Spleen (tissue), 11 donors: Measurements from ENCODE around the gene CCR8. TPM values are rescaled to one million over a fixed set of nuclear protein-coding genes. Genes with fewer than 3 reads are reported as not detected.
"Not testable (repeated sequence)": the region's sequence is repeated elsewhere in the genome, so short reads cannot be mapped to it uniquely, and the experiment has no call there.

ENCODE experiments used
- DNase-seq: peaks from one replicate; pipeline ENCODE4 v3.0.0-alpha.2; 2020
- H3K27ac ChIP-seq, 8 donors: fragments of 200-600 bp; sonication (generic) in 7 of 8; 1 replicate in 4 of 8; 2 replicates in 4 of 8; pipeline versions ENCODE4 v1.5.0 to v1.8.0; 2016 to 2021; ENCODE audit warnings: inconsistent platforms in 4 of 8, mild to moderate bottlenecking in 4 of 8, moderate library complexity in 1 of 8
- H3K27me3 ChIP-seq, 7 donors: fragments of 200-600 bp; sonication (generic) in 6 of 7; replicated peaks in 1 of 7; 1 replicate in 4 of 7; 2 replicates in 3 of 7; pipeline versions ENCODE4 v1.5.0 to v1.8.0; 2016 to 2021; ENCODE audit warnings: inconsistent platforms in 3 of 7, mild to moderate bottlenecking in 1 of 7
- H3K36me3 ChIP-seq, 6 donors: fragments of 200-600 bp; sonication (generic) in 5 of 6; 1 replicate in 4 of 6; 2 replicates in 2 of 6; pipeline versions ENCODE4 v1.5.0 to v1.8.0; 2016 to 2021; ENCODE audit warnings: inconsistent platforms in 2 of 6
- H3K4me1 ChIP-seq, 6 donors: fragments of 200-600 bp; sonication (generic) in 5 of 6; 1 replicate in 3 of 6; 2 replicates in 3 of 6; pipeline versions ENCODE4 v1.5.0 to v1.8.0; 2016 to 2021; ENCODE audit warnings: inconsistent platforms in 3 of 6
- H3K4me3 ChIP-seq, 8 donors: fragments of 200-600 bp; sonication (generic) in 7 of 8; 1 replicate in 4 of 8; 2 replicates in 4 of 8; pipeline versions ENCODE4 v1.5.0 to v1.8.0; 2016 to 2021; ENCODE audit warnings: inconsistent platforms in 4 of 8, mild to moderate bottlenecking in 4 of 8, moderate library complexity in 2 of 8
- H3K9me3 ChIP-seq, 8 donors: fragments of 200-600 bp; sonication (generic) in 7 of 8; 1 replicate in 4 of 8; 2 replicates in 4 of 8; pipeline versions ENCODE4 v1.5.0 to v1.8.0; 2016 to 2021; ENCODE audit warnings: inconsistent platforms in 4 of 8
- CTCF ChIP-seq, 11 experiments: fragments of 200-600 bp in 7 of 11; fragments of 450-650 bp in 4 of 11; sonication (generic) in 4 of 11; IDR thresholded peaks in 8 of 11; conservative IDR thresholded peaks in 3 of 11; 1 replicate in 7 of 11; 2 replicates in 4 of 11; pipeline versions ENCODE4 v1.4.0 to v1.8.0; 2016 to 2021; ENCODE audit warnings: antibody characterized with exemption in 11 of 11, inconsistent platforms in 4 of 11, mild to moderate bottlenecking in 1 of 11
- POLR2A ChIP-seq, 3 donors: fragments of 450-650 bp; IDR thresholded peaks; one replicate each; pipeline ENCODE4 v1.5.1; 2017; ENCODE audit warnings: antibody characterized with exemption in 3 of 3, mild to moderate bottlenecking in 1 of 3
- POLR2AphosphoS5 ChIP-seq, 3 donors: sonication (generic); formaldehyde crosslinking; IDR thresholded peaks; one replicate each; pipeline ENCODE4 v1.5.1; 2017; ENCODE audit warnings: antibody characterized with exemption in 3 of 3
- WGBS, 5 donors: extraction: QIAGEN DNeasy Blood & Tissue Kit in 3 of 5; methylation state at CpG; one replicate each; pipeline versions ENCODE4 v1.1.5 to v1.1.7; 2013 to 2018; 5-methylcytosine and 5-hydroxymethylcytosine counted together
- intact Hi-C: fragments of 100-400 bp; cut with DNase I; formaldehyde crosslinking; loops from one replicate; pipeline ENCODE4 v1.15.0; 2023; ENCODE audit warnings: low total_unique reads
- polyA plus RNA-seq, 3 donors: library from polyadenylated mRNA; stranded (reverse); fragments of 200-250 nt; gene quantifications; one replicate each; pipeline ENCODE4 v1.2.1, GENCODE V29; 2013
- total RNA-seq, 7 donors: library from RNA; depleted of rRNA in 3 of 7; stranded (reverse); fragments of >200 nt in 3 of 7; fragmentation: NEBNext Ultra II Directional in 4 of 7; extraction: Animal tissue kit (Norgen Biotek cat#: 25700) in 4 of 7; gene quantifications; one replicate each; pipeline versions ENCODE4 v1.1.0 to v1.2.1, GENCODE V29; 2016 to 2021
- donor health status: healthy with polysubstance abuse.
- donor health status: DM: no; HTN: no; CAD: no; lungs with moderate emphysema.
- donor health status: DM: no; HTN: no; CAD: no.
- donor health status: Bipolar disorder and iron deficiency.
- donor health status: healthy.
- donor health status: DM: no; HTN: no; CAD: no.
- donor health status: DM: yes; HTN: yes; CAD: no.

The CCR8 gene
- total and polyA plus RNA-seq, 10 donors: 0.06 to 2.1 (median 0.60) TPM; not detected in 3

- no peak for DNase-seq
- intact Hi-C loops: no loop called here
These were observed 10.3 kb upstream of the CCR8 start for GRCh38 chr3:39319249-39319648.

GRCh38 chr3:39321574-39321983 lies 7.9 kb upstream of the CCR8 start:
- H3K9me3 ChIP-seq, H3K4me3 ChIP-seq, DNase-seq, intact Hi-C loops, H3K4me1 ChIP-seq, H3K36me3 ChIP-seq, H3K27ac ChIP-seq, H3K27me3 ChIP-seq: not testable (repeated sequence)
- WGBS, 5 donors: 85 to 93% (median 87%) methylated on average over 2 of the region's 2 CpGs

More at GRCh38 chr3:39319249-39319648, 10.3 kb upstream of the CCR8 start:
- no peak for TF ChIP-seq CTCF (IDR thresholded peaks at IDR 0.05 in 8 of 11, conservative IDR thresholded peaks at IDR 0.05 in 3 of 11)
- no peak for TF ChIP-seq POLR2A (IDR thresholded peaks at IDR 0.05)
- TF ChIP-seq POLR2AphosphoS5 (IDR thresholded peaks at IDR 0.05): no peak
- Histone ChIP-seq H3K27me3 (no peaks in the 10 kb centered on the region), H3K27ac (no peak overlapping the region), H3K36me3 (no peaks in the 10 kb centered on the region), H3K4me3 (no peak overlapping the region), H3K9me3 (peaks cover 0 to 15% (median 9%) of the 10 kb centered on the region in 8 donors), H3K4me1 (no peaks in the 10 kb centered on the region)

DNA sequence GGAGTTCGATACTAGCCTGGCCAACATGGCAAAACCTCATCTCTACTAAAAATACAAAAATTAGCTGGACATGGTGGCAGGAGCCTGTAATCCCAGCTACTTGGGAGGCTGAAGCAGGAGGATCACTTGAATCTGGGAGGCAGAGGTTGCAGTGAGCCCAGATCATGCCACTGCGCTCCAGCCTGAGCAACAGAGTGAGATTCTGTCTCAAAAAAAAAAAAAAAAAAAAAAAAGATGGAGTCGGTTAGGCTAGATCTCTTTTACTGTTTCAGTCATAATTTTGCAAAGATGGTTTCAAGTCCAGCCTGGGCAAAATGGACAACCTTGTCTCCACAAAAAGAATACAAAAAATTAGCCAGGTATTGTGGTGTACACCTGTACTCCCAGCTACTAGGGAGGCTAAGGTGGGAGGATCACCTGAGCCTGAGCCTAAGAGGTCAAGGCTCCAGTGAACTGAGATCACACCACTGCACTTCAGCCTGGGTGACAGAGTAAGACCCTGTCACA lies 7.2 kb upstream of the CCR8 start:
- H3K27me3 ChIP-seq, H3K36me3 ChIP-seq, intact Hi-C loops, H3K9me3 ChIP-seq, H3K4me1 ChIP-seq, DNase-seq, H3K27ac ChIP-seq, H3K4me3 ChIP-seq: not testable (repeated sequence)
- 58 to 63% (median 60%) methylated on average over 3 of the region's 3 CpGs for WGBS, 5 donors

GRCh38 chr3:39322936-39323335 lies 6.6 kb upstream of the CCR8 start:
- no peak for DNase-seq
- no peak for TF ChIP-seq CTCF (IDR thresholded peaks at IDR 0.05 in 8 of 11, conservative IDR thresholded peaks at IDR 0.05 in 3 of 11)
- TF ChIP-seq POLR2A (IDR thresholded peaks at IDR 0.05): no peak
- TF ChIP-seq POLR2AphosphoS5 (IDR thresholded peaks at IDR 0.05): no peak
- intact Hi-C loops: no loop called here
- H3K9me3 ChIP-seq: peaks cover 0 to 5% (median 0%) of the 10 kb centered on the region in 8 donors
- no peaks in the 10 kb centered on the region for H3K4me1 ChIP-seq
- H3K27ac ChIP-seq: no peak overlapping the region
- H3K27me3 ChIP-seq: no peaks in the 10 kb centered on the region
- H3K4me3 ChIP-seq: no peak overlapping the region
- H3K36me3 ChIP-seq: no peaks in the 10 kb centered on the region

GRCh38 chr3:39323494-39323893 lies 6.0 kb upstream of the CCR8 start:
- Histone ChIP-seq H3K27ac (no peak overlapping the region), H3K4me1 (no peaks in the 10 kb centered on the region), H3K4me3 (no peak overlapping the region), H3K27me3 (no peaks in the 10 kb centered on the region), H3K36me3 (no peaks in the 10 kb centered on the region), H3K9me3 (peaks cover 0 to 5% (median 0%) of the 10 kb centered on the region in 8 donors)
- DNase-seq: no peak
- TF ChIP-seq POLR2A (IDR thresholded peaks at IDR 0.05) (no peak), POLR2AphosphoS5 (IDR thresholded peaks at IDR 0.05) (no peak), CTCF (IDR thresholded peaks at IDR 0.05 in 8 of 11, conservative IDR thresholded peaks at IDR 0.05 in 3 of 11) (no peak)
- 65 to 83% (median 73%) methylated on average over 2 of the region's 2 CpGs for WGBS, 5 donors
- intact Hi-C loops: no loop called here
